Superior temporal gyrus (tissue), 1 donor: ENCODE measurements around the gene GOPC.
"Not testable (repeated sequence)": the region's sequence is repeated elsewhere in the genome, so short reads cannot be mapped to it uniquely, and the experiment has no call there.

ENCODE experiments used
- DNase-seq: peaks from one replicate; pipeline ENCODE4 v3.0.0-alpha.2; 2016; ENCODE audit errors: extremely low spot score

The GOPC gene

GRCh38 chr6:117602151-117602898 is at the start of gene GOPC:
Gene GOPC (minus strand): TSS chr6:117602511. CDS start chr6:117602288, 223 bp downstream.
- peak; percentile 98 for DNase-seq

- DNase-seq, result not testable (repeated sequence)
Measured at GRCh38 chr6:117651984-117652383, 49.7 kb upstream of the GOPC start.

- DNase-seq, result no peak
Measured at GRCh38 chr6:117642976-117643375, 40.7 kb upstream of the GOPC start.

- no peak for DNase-seq
Measured at GRCh38 chr6:117637770-117638169, 35.5 kb upstream of the GOPC start.

- no peak for DNase-seq
Measured at GRCh38 chr6:117629119-117629660, 26.9 kb upstream of the GOPC start.

- DNase-seq, result no peak
Measured at GRCh38 chr6:117627533-117627932, 25.2 kb upstream of the GOPC start.

DNA sequence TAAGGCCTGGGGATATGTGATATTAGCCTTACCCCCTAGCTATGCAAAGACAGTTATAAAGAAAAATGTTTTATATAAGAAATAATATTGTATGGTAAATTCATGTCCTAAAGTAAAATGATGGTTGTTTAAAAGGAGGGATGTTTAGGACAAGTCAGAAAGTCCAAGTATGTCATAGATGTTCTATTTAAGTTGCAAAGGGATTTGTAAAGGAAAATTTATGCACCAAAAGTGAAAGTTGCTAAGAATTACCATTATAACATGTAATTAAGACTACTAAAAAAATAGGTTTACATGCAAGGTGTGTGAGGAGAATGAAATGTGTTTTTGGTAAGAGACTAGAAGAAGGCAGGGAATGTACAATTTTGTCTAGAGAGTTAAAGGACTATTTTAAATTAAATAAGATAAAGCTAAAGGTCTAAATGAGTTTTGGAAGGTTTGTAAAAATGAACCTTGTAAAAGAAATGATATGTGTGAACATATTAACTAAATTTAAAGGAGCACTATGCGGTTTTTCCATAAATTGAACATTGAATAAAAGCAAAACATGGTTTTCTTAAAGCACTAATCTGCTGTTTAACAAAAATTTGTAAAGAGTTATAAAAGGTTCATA is 22.7 kb upstream of the GOPC start:
- DNase-seq, result no peak

DNA sequence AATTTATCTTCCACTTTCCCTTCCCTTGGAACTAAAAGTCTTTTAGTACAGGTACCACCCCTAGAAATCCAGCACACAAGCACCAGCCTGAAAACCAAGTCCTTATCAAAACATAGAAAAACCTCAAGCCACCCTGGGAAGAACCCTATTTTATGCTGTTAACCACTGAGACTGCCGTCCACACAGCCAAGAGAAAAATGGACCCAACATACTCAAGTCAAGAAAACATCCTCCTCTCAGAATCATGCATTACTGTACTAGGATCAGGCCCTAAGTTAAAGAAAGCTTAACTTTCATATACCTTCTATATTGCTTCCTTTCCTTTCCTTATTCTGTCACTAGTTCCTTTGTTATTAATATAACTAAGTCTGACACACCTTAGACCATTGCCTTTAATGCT is 16.9 kb upstream of the GOPC start:
- no peak for DNase-seq

- no peak for DNase-seq
Measured at GRCh38 chr6:117617210-117618035, 15.1 kb upstream of the GOPC start.

DNA sequence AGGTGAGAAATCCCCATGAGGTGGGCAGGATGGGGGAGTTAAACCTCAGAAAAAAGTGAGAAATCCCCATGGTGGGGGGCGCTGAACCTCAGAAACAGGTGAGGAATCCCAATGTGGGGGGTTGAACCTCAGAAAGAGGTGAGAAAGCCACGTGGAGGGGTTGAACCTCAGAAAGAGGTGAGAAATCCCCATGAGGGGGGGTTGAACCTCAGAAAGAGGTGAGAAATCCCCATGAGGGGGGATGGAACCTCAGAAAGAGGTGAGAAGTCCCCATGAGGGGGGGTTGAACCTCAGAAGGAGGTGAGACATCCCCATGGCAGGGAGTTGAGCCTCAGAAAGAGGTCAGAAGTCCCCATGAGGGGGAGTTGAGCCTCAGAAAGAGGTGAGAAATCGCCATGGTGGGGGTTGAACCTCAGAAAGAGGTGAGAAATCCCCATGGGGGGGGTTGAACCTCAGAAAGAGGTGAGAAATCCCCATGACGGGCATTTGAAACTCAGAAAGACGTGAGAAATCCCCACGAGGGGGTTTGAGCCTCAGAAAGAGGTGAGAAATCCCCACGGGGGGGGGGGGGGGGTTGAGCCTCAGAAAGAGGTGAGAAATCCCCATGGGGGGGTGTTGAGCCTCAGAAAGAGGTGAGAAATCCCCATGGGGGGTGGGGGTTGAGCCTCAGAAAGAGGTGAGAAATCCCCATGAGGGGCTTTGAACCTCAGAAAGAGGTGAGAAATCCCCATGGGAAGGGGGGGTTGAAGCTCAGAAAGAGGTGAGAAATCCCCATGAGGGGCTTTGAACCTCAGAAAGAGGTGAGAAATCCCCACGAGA is 14.3 kb upstream of the GOPC start:
- no peak for DNase-seq

GRCh38 chr6:117615750-117616390 is 13.6 kb upstream of the GOPC start:
- DNase-seq, result no peak

GRCh38 chr6:117613920-117614560 is 11.7 kb upstream of the GOPC start:
- no peak for DNase-seq

DNA sequence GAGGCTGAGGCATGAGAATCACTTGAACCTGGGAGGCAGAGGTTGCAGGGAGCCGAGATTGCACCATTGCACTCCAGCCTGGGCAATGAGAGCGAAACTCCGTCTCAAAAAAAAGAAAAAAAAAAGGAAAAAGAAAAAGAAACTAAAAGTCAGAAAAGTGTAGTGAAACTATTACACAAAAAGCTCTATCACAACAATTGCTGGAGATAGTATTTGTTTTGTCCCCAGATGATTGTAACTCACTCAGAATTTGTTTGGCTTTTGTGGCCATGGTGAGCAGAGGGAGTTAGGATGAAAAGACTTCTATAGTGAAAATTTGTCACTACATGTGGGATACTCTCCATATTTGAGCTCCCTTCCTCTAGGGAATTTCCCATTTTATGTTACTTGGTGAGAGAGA is 5.2 kb upstream of the GOPC start:
- DNase-seq, result no peak

- peak; percentile 85 for DNase-seq
Measured at GRCh38 chr6:117605169-117605826, 3.0 kb upstream of the GOPC start.

- DNase-seq, result no peak
Measured at GRCh38 chr6:117603821-117604220, 1.5 kb upstream of the GOPC start.

- DNase-seq, result no peak
Measured at GRCh38 chr6:117602899-117603588, 733 bp upstream of the GOPC start.

DNA sequence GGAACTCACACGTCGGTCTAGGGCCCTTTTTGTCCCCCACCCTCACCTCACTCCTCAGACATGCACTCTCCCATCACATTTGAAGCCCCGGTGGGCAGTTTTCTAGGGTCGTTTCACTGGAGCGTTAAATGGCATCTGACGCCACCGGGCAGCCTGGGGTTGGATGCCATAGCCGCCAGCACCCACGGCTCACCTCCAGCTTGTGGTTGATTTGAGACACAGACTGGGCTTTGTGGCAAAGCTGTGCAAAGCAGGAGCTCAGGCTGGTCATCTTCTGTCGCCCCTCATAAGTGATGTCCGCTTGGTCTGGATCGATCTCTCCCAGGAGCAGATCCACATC is 530 bp downstream of the GOPC start:
- DNase-seq, result no peak

- no peak for DNase-seq
Measured at GRCh38 chr6:117600008-117600743, 2.1 kb downstream of the GOPC start.

DNA sequence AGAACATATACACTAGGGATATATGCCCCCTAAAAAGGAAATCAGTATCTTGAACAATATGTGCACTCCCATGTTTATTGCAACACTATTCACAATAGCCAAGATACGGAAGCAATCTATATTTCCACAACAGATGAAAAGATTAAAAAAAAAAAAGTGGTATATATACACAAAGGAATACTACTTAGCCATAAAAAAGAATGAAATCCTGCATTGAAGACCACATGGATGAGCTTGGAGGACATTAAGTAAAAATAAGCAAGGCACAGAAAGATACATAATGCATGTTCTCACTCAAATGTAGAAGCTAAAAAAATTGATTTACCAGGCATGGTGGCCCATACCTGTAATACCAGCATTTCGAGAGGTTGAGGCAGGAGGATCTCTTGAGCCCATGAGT is 4.6 kb downstream of the GOPC start:
- DNase-seq, result no peak
